Upper lobe of left lung (tissue), 6 donors: ENCODE results near the gene EGFL8. TPM values are rescaled to one million over a fixed set of nuclear protein-coding genes. Genes with fewer than 3 reads are reported as not detected.
"Not testable (repeated sequence)": the region's sequence is repeated elsewhere in the genome, so short reads cannot be mapped to it uniquely, and the experiment has no call there.

ENCODE experiments used
- ATAC-seq, 2 donors: fragments of 200-7000 bp; cut with Tn5 transposase; one replicate each; pipeline ENCODE4 v1.9.1; 2022; ENCODE audit warnings: mild to moderate bottlenecking in 2 of 2, moderate library complexity in 2 of 2; ENCODE audit not compliant: low FRiP score in 2 of 2
- DNase-seq, 2 donors: peaks; one replicate each; pipeline ENCODE4 v3.0.0-alpha.2; 2019 to 2020
- H3K27ac ChIP-seq, 4 donors: fragments of 200-600 bp; sonication (generic); one replicate each; pipeline ENCODE4 v1.5.1; 2016 to 2019
- H3K27me3 ChIP-seq, 4 donors: fragments of 200-600 bp; sonication (generic); one replicate each; pipeline ENCODE4 v1.5.1; 2017 to 2019
- H3K36me3 ChIP-seq, 4 donors: fragments of 200-600 bp; sonication (generic); one replicate each; pipeline ENCODE4 v1.5.1; 2016 to 2019
- H3K4me1 ChIP-seq, 4 donors: fragments of 200-600 bp; sonication (generic); one replicate each; pipeline ENCODE4 v1.5.1; 2018 to 2019
- H3K4me3 ChIP-seq, 4 donors: fragments of 200-600 bp; sonication (generic); one replicate each; pipeline ENCODE4 v1.5.1; 2017 to 2019; ENCODE audit warnings: mild to moderate bottlenecking in 2 of 4, moderate library complexity in 1 of 4
- H3K9me3 ChIP-seq, 4 donors: fragments of 200-600 bp; sonication (generic); one replicate each; pipeline ENCODE4 v1.5.1; 2018 to 2019
- CTCF ChIP-seq, 6 experiments: fragments of 450-650 bp in 4 of 6; fragments of 200-600 bp in 2 of 6; sonication (generic) in 2 of 6; IDR thresholded peaks; one replicate each; pipeline ENCODE4 v1.5.1; 2016 to 2019; ENCODE audit warnings: antibody characterized with exemption in 6 of 6
- EP300 ChIP-seq, 4 donors: sonication (generic); formaldehyde crosslinking; IDR thresholded peaks; one replicate each; pipeline ENCODE4 v1.5.1; 2017; ENCODE audit warnings: antibody characterized with exemption in 4 of 4, control low read depth in 2 of 4
- POLR2A ChIP-seq, 4 donors: fragments of 450-650 bp; IDR thresholded peaks; one replicate each; pipeline ENCODE4 v1.5.1; 2016 to 2017; ENCODE audit warnings: antibody characterized with exemption in 4 of 4, mild to moderate bottlenecking in 2 of 4
- POLR2AphosphoS5 ChIP-seq, 2 donors: sonication (generic); formaldehyde crosslinking; IDR thresholded peaks; one replicate each; pipeline ENCODE4 v1.5.1; 2017; ENCODE audit warnings: antibody characterized with exemption in 2 of 2
- WGBS, 2 donors: methylation state at CpG; one replicate each; pipeline ENCODE4 v1.1.5; 2017 to 2018; 5-methylcytosine and 5-hydroxymethylcytosine counted together
- total RNA-seq, 6 donors: library from RNA; depleted of rRNA in 4 of 6; stranded (reverse); fragments of >200 nt in 4 of 6; gene quantifications; one replicate each; pipeline versions ENCODE4 v1.1.0 to v1.2.1, GENCODE V29; 2016 to 2021
- donor health status: DM: no; HTN: no; CAD: no; lungs with moderate emphysema.
- donor health status: DM: no; HTN: yes; CAD: no; lungs with severe emphysema.

EGFL8 gene
- total RNA-seq, 6 donors from 2014 or later, result 6.1 to 37.7 (median 9.6) TPM

GRCh38 chr6:32131439-32131948 is 32.9 kb upstream of the EGFL8 start:
- H3K27me3 ChIP-seq, result no peaks in the 10 kb centered on the region
- ATAC-seq (no peak), DNase-seq (no peak)
- peaks cover 0 to 6% (median under 1%) of the 10 kb centered on the region in 4 donors for H3K36me3 ChIP-seq
- no peak overlapping the region for H3K4me3 ChIP-seq
- no peak overlapping the region for H3K27ac ChIP-seq
- no peak for TF ChIP-seq POLR2AphosphoS5 (IDR thresholded peaks at IDR 0.05)
- TF ChIP-seq EP300 (IDR thresholded peaks at IDR 0.05), result no peak
- WGBS, 2 donors, result 88 to 89% methylated on average over 14 of the region's 14 CpGs
- H3K4me1 ChIP-seq, result peaks cover 25 to 34% (median 26%) of the 10 kb centered on the region in 4 donors
- H3K9me3 ChIP-seq, result no peaks in the 10 kb centered on the region

DNA sequence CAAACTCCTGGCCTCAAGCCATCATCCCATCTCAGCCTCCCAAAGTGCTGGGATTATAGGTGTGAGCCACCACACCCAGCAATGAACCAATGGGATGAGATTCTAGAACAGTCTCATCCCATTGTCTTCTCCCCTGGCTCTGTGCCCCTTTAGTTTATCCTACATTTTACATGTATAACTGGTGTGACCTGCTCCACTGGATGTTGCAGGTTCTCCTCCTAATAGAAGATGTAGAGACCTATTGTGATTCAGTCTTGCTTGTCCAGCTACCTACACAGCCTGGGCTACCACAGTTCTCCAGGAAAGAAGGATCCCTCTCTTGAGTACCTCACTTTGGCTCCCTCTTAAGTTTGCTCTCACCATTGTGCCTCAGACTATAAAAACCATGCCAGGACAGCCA is 32.3 kb upstream of the EGFL8 start:
- Histone ChIP-seq H3K36me3 (no peaks in the 10 kb centered on the region), H3K27me3 (no peaks in the 10 kb centered on the region), H3K4me1 (peaks cover 18 to 28% (median 21%) of the 10 kb centered on the region in 4 donors), H3K27ac (no peak overlapping the region), H3K9me3 (no peaks in the 10 kb centered on the region), H3K4me3 (no peak overlapping the region)
- DNase-seq (no peak), ATAC-seq (no peak)
- TF ChIP-seq POLR2AphosphoS5 (IDR thresholded peaks at IDR 0.05), result no peak

GRCh38 chr6:32133786-32134185 is 30.6 kb upstream of the EGFL8 start:
- no peak for ATAC-seq
- no peak for DNase-seq
- Histone ChIP-seq H3K36me3 (no peaks in the 10 kb centered on the region), H3K4me1 (peaks cover 9 to 17% (median 12%) of the 10 kb centered on the region in 4 donors), H3K9me3 (no peaks in the 10 kb centered on the region), H3K27me3 (no peaks in the 10 kb centered on the region), H3K27ac (no peak overlapping the region), H3K4me3 (no peak overlapping the region)
- no peak for TF ChIP-seq POLR2AphosphoS5 (IDR thresholded peaks at IDR 0.05)
- TF ChIP-seq CTCF (IDR thresholded peaks at IDR 0.05), result no peak
- no peak for TF ChIP-seq POLR2A (IDR thresholded peaks at IDR 0.05)
- TF ChIP-seq EP300 (IDR thresholded peaks at IDR 0.05), result no peak
- WGBS, 2 donors, result 83 to 89% methylated on average over 4 of the region's 4 CpGs

DNA sequence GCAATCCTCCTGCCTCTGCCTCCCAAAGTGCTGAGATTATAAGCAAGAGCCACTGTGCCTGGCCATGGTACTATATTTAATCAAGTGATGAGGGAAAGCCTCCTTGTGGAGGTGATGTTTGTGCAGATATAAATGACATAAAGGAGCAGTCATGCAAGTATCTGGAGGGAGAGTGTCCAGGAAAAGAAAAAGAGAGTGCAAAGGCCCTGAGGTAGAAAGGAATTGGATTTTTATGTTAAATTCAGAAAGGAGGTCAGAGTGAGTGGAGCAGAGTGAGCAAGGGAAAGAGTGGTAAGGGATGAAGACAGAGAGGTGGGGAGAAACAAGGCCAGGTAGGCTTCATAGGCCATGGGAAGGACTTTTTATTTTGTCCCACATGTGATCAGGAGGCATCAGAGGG is 26.9 kb upstream of the EGFL8 start:
- DNase-seq, result no peak
- Histone ChIP-seq H3K4me3 (no peak overlapping the region), H3K27me3 (no peaks in the 10 kb centered on the region), H3K27ac (no peak overlapping the region), H3K4me1 (no peaks in the 10 kb centered on the region), H3K36me3 (no peaks in the 10 kb centered on the region), H3K9me3 (no peaks in the 10 kb centered on the region)
- no peak for TF ChIP-seq POLR2A (IDR thresholded peaks at IDR 0.05)
- no peak for TF ChIP-seq EP300 (IDR thresholded peaks at IDR 0.05)
- no peak for TF ChIP-seq POLR2AphosphoS5 (IDR thresholded peaks at IDR 0.05)
- TF ChIP-seq CTCF (IDR thresholded peaks at IDR 0.05), result no peak
- ATAC-seq, result no peak

DNA sequence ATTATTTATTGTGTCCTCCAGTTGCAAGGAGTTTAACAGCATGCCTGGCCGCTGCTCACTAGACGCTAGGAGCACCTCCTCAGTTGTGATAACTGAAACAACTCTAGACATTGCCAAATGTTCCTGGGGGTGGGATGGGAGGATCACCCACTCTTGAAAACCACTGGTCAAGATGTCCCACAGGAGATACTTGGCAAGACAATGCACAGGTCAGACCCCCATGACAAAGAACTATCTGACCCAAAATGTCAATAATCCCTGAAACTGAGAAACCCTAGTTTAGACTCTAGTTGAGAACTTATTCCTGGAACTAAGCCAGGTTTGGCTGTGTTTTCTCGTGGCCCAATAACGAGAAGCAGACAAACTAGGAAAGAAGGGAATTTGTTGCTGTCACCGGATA is 24.8 kb upstream of the EGFL8 start:
- Histone ChIP-seq H3K27me3 (no peaks in the 10 kb centered on the region), H3K27ac (no peak overlapping the region), H3K9me3 (no peaks in the 10 kb centered on the region), H3K36me3 (no peaks in the 10 kb centered on the region), H3K4me1 (no peaks in the 10 kb centered on the region), H3K4me3 (no peak overlapping the region)
- TF ChIP-seq POLR2A (IDR thresholded peaks at IDR 0.05), result no peak
- TF ChIP-seq EP300 (IDR thresholded peaks at IDR 0.05), result no peak
- no peak for TF ChIP-seq POLR2AphosphoS5 (IDR thresholded peaks at IDR 0.05)
- TF ChIP-seq CTCF (IDR thresholded peaks at IDR 0.05), result no peak
- 70 to 72% methylated on average over 5 of the region's 5 CpGs for WGBS, 2 donors
- ATAC-seq (no peak), DNase-seq (no peak)

GRCh38 chr6:32140420-32141046 is 23.9 kb upstream of the EGFL8 start:
- H3K27ac ChIP-seq, result no peak overlapping the region
- DNase-seq (no peak), ATAC-seq (no peak)
- H3K4me3 ChIP-seq, result no peak overlapping the region
- H3K27me3 ChIP-seq, result no peaks in the 10 kb centered on the region
- no peaks in the 10 kb centered on the region for H3K4me1 ChIP-seq
- H3K36me3 ChIP-seq, result no peaks in the 10 kb centered on the region
- no peak for TF ChIP-seq EP300 (IDR thresholded peaks at IDR 0.05)
- TF ChIP-seq POLR2A (IDR thresholded peaks at IDR 0.05), result no peak
- TF ChIP-seq CTCF (IDR thresholded peaks at IDR 0.05), result no peak
- no peak for TF ChIP-seq POLR2AphosphoS5 (IDR thresholded peaks at IDR 0.05)
- WGBS, 2 donors, result 53 to 65% methylated on average over 5 of the region's 5 CpGs
- no peaks in the 10 kb centered on the region for H3K9me3 ChIP-seq

DNA sequence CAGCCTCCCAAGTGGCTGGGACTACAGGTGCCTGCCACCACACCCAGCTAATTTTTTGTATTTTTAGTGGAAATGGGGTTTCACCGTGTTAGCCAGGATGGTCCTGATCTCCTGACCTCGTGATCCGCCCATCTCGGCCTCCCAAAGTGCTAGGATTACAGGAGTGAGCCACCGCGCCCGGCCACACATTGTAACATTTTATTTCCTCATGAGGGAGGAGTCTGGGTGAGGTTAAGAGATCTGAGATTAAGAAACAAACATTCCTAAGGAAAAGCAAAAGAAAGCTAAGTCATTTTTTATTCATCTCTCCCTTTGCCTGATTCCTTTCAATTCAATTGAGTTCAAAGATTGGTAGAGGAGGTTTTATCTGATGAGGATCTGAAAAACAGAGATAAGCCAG is 20.2 kb upstream of the EGFL8 start:
- 46 to 80% methylated on average over 7 of the region's 7 CpGs for WGBS, 2 donors
- H3K27me3 ChIP-seq, result peaks cover 0 to 17% (median 6%) of the 10 kb centered on the region in 4 donors

More for the DNA sequence above, 20.2 kb upstream of the EGFL8 start:
- H3K4me1 ChIP-seq, DNase-seq, H3K36me3 ChIP-seq, H3K27ac ChIP-seq, H3K4me3 ChIP-seq, ATAC-seq, H3K9me3 ChIP-seq: not testable (repeated sequence)
